ENCODE measurements around the gene PHLPP1. TPM values are rescaled to one million over a fixed set of nuclear protein-coding genes. Genes with fewer than 3 reads are reported as not detected.

PHLPP1 gene
- total RNA-seq, 1 experiment from 2014 or later: 39.9 TPM

DNA sequence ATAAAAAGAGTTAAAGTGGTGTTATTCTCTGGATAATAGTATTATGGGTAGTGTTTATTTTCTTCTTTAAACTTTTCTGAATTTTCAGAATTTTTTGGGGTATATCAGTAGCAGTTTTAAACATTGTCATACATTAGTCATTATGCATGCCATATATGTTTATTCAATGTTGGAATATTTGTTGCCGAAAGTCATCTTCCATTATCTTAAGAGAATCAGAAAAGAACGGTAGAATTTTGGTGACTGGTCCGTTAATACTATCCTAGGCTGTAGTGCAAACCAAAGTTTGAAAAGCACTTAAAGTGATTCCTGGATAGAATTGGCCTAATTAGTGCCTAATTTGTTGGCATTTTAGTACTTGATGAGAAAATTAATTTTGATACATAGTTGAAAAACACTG is 244.1 kb downstream of the PHLPP1 start:
- Histone ChIP-seq H4K8ac (replicated peaks; ENCODE audit: insufficient read length, low read depth, low read length) (no peak overlapping the region), H3K4me1 (ENCODE audit: insufficient read depth, low read length) (no peaks in the 10 kb centered on the region), H3K9ac (ENCODE audit: extremely low read depth, insufficient read length, low read length) (no peak overlapping the region), H3K79me2 (ENCODE audit: insufficient read depth, low read length) (0 out of 2 replicates have a peak, but pooled peaks cover 2% of the 10 kb centered on the region), H3K14ac (ENCODE audit: insufficient read depth, low read length) (no peak overlapping the region), H4K5ac (ENCODE audit: insufficient read length, low read depth, low read length) (no peak overlapping the region), H2AK5ac (ENCODE audit: insufficient read length, low read length) (no peak overlapping the region), H3K9me3 (ENCODE audit: control insufficient read depth, low read depth, low read length) (no peaks in the 10 kb centered on the region), H3K4me2 (ENCODE audit: insufficient read depth, insufficient read length, low read length) (no peak overlapping the region), H4K91ac (ENCODE audit: insufficient read length, low read depth, low read length) (no peak overlapping the region), H2BK5ac (ENCODE audit: insufficient read length, low read length) (no peak overlapping the region), H2BK120ac (ENCODE audit: low read depth, low read length, poor library complexity, severe bottlenecking) (no peak overlapping the region), H3K4ac (ENCODE audit: low read depth, low read length) (no peak overlapping the region), H3K18ac (ENCODE audit: insufficient read length, low read depth, low read length) (no peak overlapping the region), H3K27ac (ENCODE audit: insufficient read length, low read depth, low read length) (no peak overlapping the region), H3T11ph (ENCODE audit: low read length) (no peak overlapping the region), H2BK12ac (ENCODE audit: insufficient read length, low read depth, low read length) (no peak overlapping the region), H3K23ac (ENCODE audit: insufficient read length, low read depth, low read length) (no peak overlapping the region), H3K79me1 (ENCODE audit: insufficient read depth, low read depth, low read length, poor library complexity, severe bottlenecking) (no peaks in the 10 kb centered on the region), H2AFZ (ENCODE audit: low read length) (no peak overlapping the region), H3K27me3 (ENCODE audit: insufficient read depth, low read length) (no peaks in the 10 kb centered on the region), H2BK20ac (ENCODE audit: low read depth, low read length, poor library complexity, severe bottlenecking) (no peak overlapping the region), H4K20me1 (ENCODE audit: control insufficient read depth, insufficient read depth, insufficient read length) (no peaks in the 10 kb centered on the region), H2BK15ac (ENCODE audit: low read depth, low read length) (no peak overlapping the region), H3K56ac (ENCODE audit: insufficient read length, low read depth, low read length) (no peak overlapping the region), H3K23me2 (ENCODE audit: insufficient read length, low read depth, low read length, poor library complexity, severe bottlenecking) (no peaks in the 10 kb centered on the region)
- Mint-ChIP-seq H3K4me1 (peaks cover 19 to 27% of the 10 kb centered on the region in 2 experiments), H3K27me3 (ENCODE audit: low read depth) (no peaks in the 10 kb centered on the region), H3K27ac (no peak overlapping the region), H3K36me3 (ENCODE audit: insufficient read depth in 1 of 3, low read depth in 3 of 3) (peaks cover 30 to 51% (median 44%) of the 10 kb centered on the region in 3 experiments), H3K4me3 (no peak overlapping the region), H3K9me3 (no peaks in the 10 kb centered on the region)
- DNase-seq: no peak
- TF ChIP-seq, protein P1, sequence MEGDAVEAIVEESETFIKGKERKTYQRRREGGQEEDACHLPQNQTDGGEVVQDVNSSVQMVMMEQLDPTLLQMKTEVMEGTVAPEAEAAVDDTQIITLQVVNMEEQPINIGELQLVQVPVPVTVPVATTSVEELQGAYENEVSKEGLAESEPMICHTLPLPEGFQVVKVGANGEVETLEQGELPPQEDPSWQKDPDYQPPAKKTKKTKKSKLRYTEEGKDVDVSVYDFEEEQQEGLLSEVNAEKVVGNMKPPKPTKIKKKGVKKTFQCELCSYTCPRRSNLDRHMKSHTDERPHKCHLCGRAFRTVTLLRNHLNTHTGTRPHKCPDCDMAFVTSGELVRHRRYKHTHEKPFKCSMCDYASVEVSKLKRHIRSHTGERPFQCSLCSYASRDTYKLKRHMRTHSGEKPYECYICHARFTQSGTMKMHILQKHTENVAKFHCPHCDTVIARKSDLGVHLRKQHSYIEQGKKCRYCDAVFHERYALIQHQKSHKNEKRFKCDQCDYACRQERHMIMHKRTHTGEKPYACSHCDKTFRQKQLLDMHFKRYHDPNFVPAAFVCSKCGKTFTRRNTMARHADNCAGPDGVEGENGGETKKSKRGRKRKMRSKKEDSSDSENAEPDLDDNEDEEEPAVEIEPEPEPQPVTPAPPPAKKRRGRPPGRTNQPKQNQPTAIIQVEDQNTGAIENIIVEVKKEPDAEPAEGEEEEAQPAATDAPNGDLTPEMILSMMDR (conservative IDR thresholded peaks at IDR 0.05): no peak
- WGBS (ENCODE audit: extremely low coverage, insufficient read length, low lambda C conversion rate): no CpG with 5 or more reads among the region's 3 CpGs

Data from H9 (cell line).